ENCODE results near the gene NEK7. TPM values are rescaled to one million over a fixed set of nuclear protein-coding genes. Genes with fewer than 3 reads are reported as not detected.

Gene NEK7
- total RNA-seq, 6 experiments from 2014 or later = 20.6 to 32.3 (median 21.5) TPM

DNA sequence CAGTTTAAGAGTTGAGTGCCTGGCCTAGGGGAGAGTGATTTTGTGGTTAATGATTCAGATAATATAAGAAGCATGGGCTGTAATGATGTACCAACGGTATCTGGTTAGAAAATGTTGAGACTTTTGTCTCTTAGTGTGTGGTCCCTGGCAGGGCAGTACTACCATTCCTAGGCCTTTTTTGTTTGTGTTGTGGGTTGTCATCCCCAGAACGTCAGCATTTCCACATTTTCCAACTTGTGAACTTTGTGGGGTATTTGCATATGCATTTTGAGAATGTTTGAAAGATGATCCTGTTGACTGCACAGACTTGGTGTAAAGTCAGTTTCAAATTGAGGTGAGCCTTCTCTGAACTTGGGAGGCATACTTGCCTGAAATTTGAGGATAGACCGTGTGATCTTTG, 11.4 kb downstream of the NEK7 start:
- Histone ChIP-seq H3K27ac (no peak overlapping the region), H3K36me3 (no peaks in the 10 kb centered on the region), H3K9me3 (no peaks in the 10 kb centered on the region), H3K27me3 (no peaks in the 10 kb centered on the region), H3K4me1 (peaks cover 0 to 36% (median 9%) of the 10 kb centered on the region in 4 donors), H3K4me3 (no peak overlapping the region)
- intact Hi-C loops (cut with DNase I) = no loop called here
- TF ChIP-seq POLR2A (IDR thresholded peaks at IDR 0.05) = no peak
- TF ChIP-seq, protein P1, sequence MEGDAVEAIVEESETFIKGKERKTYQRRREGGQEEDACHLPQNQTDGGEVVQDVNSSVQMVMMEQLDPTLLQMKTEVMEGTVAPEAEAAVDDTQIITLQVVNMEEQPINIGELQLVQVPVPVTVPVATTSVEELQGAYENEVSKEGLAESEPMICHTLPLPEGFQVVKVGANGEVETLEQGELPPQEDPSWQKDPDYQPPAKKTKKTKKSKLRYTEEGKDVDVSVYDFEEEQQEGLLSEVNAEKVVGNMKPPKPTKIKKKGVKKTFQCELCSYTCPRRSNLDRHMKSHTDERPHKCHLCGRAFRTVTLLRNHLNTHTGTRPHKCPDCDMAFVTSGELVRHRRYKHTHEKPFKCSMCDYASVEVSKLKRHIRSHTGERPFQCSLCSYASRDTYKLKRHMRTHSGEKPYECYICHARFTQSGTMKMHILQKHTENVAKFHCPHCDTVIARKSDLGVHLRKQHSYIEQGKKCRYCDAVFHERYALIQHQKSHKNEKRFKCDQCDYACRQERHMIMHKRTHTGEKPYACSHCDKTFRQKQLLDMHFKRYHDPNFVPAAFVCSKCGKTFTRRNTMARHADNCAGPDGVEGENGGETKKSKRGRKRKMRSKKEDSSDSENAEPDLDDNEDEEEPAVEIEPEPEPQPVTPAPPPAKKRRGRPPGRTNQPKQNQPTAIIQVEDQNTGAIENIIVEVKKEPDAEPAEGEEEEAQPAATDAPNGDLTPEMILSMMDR (IDR thresholded peaks at IDR 0.05) = no peak
- WGBS (ENCODE audit: insufficient coverage, low coverage, low lambda C conversion rate, missing lambda C conversion rate) = 40% methylated on average over 3 of the region's 3 CpGs
- no peak for ATAC-seq
- no peak for DNase-seq

DNA sequence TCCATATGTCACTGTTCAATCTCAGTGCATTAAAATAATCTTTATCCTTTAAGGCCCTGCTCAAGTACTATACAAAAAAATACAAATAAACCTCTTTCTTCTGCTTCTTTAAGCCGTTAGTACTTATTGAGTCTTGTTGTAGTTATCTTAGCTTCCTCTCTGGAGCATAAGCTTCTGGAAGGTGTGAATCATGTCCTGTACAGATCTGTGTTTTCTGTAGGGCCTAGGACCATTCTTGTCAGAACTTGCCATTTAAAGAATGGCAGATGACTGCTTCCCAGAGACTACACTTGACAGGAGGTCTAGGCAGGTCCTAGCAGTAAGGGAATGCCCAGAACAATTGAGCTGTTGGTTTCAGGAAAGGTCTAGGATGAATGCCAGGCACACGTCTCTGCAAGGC, 12.9 kb downstream of the NEK7 start:
- WGBS (ENCODE audit: insufficient coverage, low coverage, low lambda C conversion rate, missing lambda C conversion rate) = 54% methylated on average over 2 of the region's 2 CpGs
- DNase-seq = no peak
- no peak overlapping the region for H3K4me3 ChIP-seq
- H3K9me3 ChIP-seq = no peaks in the 10 kb centered on the region
- H3K36me3 ChIP-seq = no peaks in the 10 kb centered on the region
- H3K27ac ChIP-seq = no peak overlapping the region
- H3K4me1 ChIP-seq = peaks cover 0 to 47% (median 11%) of the 10 kb centered on the region in 4 donors
- no peaks in the 10 kb centered on the region for H3K27me3 ChIP-seq
- intact Hi-C loops (cut with DNase I) = no loop called here
- TF ChIP-seq, protein P1 (IDR thresholded peaks at IDR 0.05) = no peak
- TF ChIP-seq POLR2A (IDR thresholded peaks at IDR 0.05) = no peak
- ATAC-seq = no peak

DNA sequence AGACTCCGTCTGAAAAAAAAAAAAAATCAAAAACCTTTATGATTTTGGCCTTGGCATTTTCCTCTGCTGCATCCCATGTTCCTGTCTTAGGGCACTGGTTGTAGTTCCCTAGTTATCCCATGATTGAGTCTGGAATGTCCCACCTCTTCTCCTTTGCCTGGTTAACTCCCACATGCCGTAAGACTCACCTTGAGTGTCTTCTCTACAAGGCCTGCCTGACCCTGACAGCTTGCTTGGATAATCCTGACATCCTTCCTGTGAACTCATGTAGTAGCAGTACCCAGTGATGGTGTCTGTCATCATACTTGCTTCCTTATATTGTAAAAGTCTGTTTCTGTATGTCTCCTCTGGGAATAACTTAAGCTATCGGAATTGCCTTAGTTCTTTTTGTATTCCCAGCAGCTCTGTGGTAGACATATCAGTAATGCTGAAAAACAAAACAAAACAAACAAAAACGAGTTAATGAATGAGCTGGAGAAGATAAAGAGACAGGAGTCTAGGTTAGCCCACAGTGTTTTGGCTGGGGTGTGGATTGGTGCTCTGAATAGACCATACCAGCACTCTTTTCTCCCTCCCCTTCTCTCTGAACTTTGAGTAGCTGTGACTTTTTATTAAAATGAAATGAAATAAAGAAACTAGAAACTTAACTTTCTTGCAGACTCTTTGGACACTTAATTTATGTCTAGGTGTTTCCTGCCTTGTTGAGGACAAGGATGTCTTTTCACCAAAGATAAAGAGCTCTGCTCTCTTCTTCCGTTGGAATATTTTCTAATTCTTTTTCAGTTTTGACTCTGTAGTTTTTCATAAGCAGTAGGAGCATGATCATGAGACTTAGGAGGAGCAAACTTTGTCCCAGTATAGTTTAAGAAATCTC, 15.1 kb downstream of the NEK7 start:
- Histone ChIP-seq H3K4me3 (no peak overlapping the region), H3K9me3 (no peaks in the 10 kb centered on the region), H3K36me3 (no peaks in the 10 kb centered on the region), H3K4me1 (peaks cover 0 to 51% (median 10%) of the 10 kb centered on the region in 4 donors), H3K27ac (no peak overlapping the region), H3K27me3 (no peaks in the 10 kb centered on the region)
- intact Hi-C loops (cut with DNase I) = no loop called here
- ATAC-seq = peak in 1 of 4 donors; percentile 31
- no peak for TF ChIP-seq POLR2A (IDR thresholded peaks at IDR 0.05)
- TF ChIP-seq, protein P1 (IDR thresholded peaks at IDR 0.05) = no peak
- no peak for DNase-seq
- 44% methylated on average over 4 of the region's 5 CpGs for WGBS (ENCODE audit: insufficient coverage, low coverage, low lambda C conversion rate, missing lambda C conversion rate)

DNA sequence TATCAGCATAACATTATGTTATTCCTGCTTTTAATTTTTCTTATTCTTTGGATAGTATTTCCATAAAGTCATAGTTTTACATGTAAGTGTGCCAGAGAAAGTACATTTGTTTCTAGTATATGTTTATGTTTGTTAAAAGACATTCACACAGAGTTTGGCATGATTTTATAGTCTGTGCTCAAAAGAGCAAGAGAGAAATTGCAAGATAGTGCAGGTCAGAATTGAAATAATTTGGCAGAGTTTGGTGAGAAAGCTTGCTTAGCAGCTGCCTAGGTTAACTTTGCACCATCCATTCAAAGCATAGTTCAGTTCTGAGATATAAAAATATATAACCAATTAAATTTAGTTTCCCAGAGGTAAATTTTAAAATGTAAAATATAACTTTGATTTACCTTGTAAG, 17.0 kb downstream of the NEK7 start:
- no peaks in the 10 kb centered on the region for H3K27me3 ChIP-seq
- no peak overlapping the region for H3K27ac ChIP-seq
- ATAC-seq (peak in 1 of 4 donors; percentile 23), DNase-seq (no peak)
- H3K9me3 ChIP-seq = no peaks in the 10 kb centered on the region
- no peak for TF ChIP-seq POLR2A (IDR thresholded peaks at IDR 0.05)
- TF ChIP-seq, protein P1 (IDR thresholded peaks at IDR 0.05) = no peak
- H3K4me3 ChIP-seq = no peak overlapping the region
- intact Hi-C loops (cut with DNase I) = no loop called here
- H3K36me3 ChIP-seq = no peaks in the 10 kb centered on the region
- peaks cover 0 to 47% (median 6%) of the 10 kb centered on the region in 4 donors for H3K4me1 ChIP-seq

Data from right lobe of liver (tissue), 6 donors.